ENCODE results near the gene CEND1.
A peak's percentile ranks its signal among the peaks of the same experiment; 100 is the strongest.

The CEND1 gene

GRCh38 chr11:831118-831864 is 41.4 kb upstream of the CEND1 start:
- H2AFZ ChIP-seq (ENCODE audit: low read depth, low read length): no peak overlapping the region
- H3K4me3 ChIP-seq (ENCODE audit: low read length): peak overlapping the region; percentile 93; the same call in 1 of the 2 replicates
- no peaks in the 10 kb centered on the region for H3K27me3 ChIP-seq (ENCODE audit: low read depth, low read length)
- H4K20me1 ChIP-seq (ENCODE audit: insufficient read depth, low read length): peaks cover 8% of the 10 kb centered on the region; the same call in 1 of the 2 replicates
- no peak overlapping the region for H3K27ac ChIP-seq (ENCODE audit: low read length)
- H3K9me3 ChIP-seq (ENCODE audit: insufficient read depth, low read length): no peaks in the 10 kb centered on the region
- no peak overlapping the region for H3K4me2 ChIP-seq (ENCODE audit: low read length)
- no peaks in the 10 kb centered on the region for H3K36me3 ChIP-seq (replicated peaks; ENCODE audit: low read depth, low read length)
- peaks cover 9% of the 10 kb centered on the region for H3K79me2 ChIP-seq (ENCODE audit: low read length)
- TF ChIP-seq EZH2phosphoT487 (IDR thresholded peaks at IDR 0.05; ENCODE audit: low read depth) (no peak), CTCF (IDR thresholded peaks at IDR 0.05; ENCODE audit: low read depth, low read length) (no peak)
- H3K4me1 ChIP-seq (ENCODE audit: low read length): peaks cover 38% of the 10 kb centered on the region
- H3K9ac ChIP-seq (ENCODE audit: low read length): no peak overlapping the region

GRCh38 chr11:830295-831117 is 40.6 kb upstream of the CEND1 start:
- TF ChIP-seq CTCF (IDR thresholded peaks at IDR 0.05; ENCODE audit: low read depth, low read length) (no peak), EZH2phosphoT487 (IDR thresholded peaks at IDR 0.05; ENCODE audit: low read depth) (no peak)
- no peak overlapping the region for H2AFZ ChIP-seq (ENCODE audit: low read depth, low read length)
- H3K27me3 ChIP-seq (ENCODE audit: low read depth, low read length): no peaks in the 10 kb centered on the region
- no peaks in the 10 kb centered on the region for H3K9me3 ChIP-seq (ENCODE audit: insufficient read depth, low read length)
- H3K4me3 ChIP-seq (ENCODE audit: low read length): no peak overlapping the region
- peaks cover 8% of the 10 kb centered on the region; the same call in 1 of the 2 replicates for H4K20me1 ChIP-seq (ENCODE audit: insufficient read depth, low read length)
- H3K9ac ChIP-seq (ENCODE audit: low read length): no peak overlapping the region
- H3K79me2 ChIP-seq (ENCODE audit: low read length): peaks cover 9% of the 10 kb centered on the region
- H3K27ac ChIP-seq (ENCODE audit: low read length): no peak overlapping the region
- peaks cover 46% of the 10 kb centered on the region for H3K4me1 ChIP-seq (ENCODE audit: low read length)
- H3K4me2 ChIP-seq (ENCODE audit: low read length): no peak overlapping the region
- H3K36me3 ChIP-seq (replicated peaks; ENCODE audit: low read depth, low read length): no peaks in the 10 kb centered on the region

- H3K4me2 ChIP-seq (ENCODE audit: low read length): peak overlapping the region; percentile 66
Observed at GRCh38 chr11:829847-830294, 40.0 kb upstream of the CEND1 start.

More at GRCh38 chr11:829847-830294, 40.0 kb upstream of the CEND1 start:
- Histone ChIP-seq H3K36me3 (replicated peaks; ENCODE audit: low read depth, low read length) (peaks cover 4% of the 10 kb centered on the region), H3K9ac (ENCODE audit: low read length) (no peak overlapping the region), H3K27ac (ENCODE audit: low read length) (no peak overlapping the region), H3K4me3 (ENCODE audit: low read length) (peak overlapping the region; percentile 52), H3K79me2 (ENCODE audit: low read length) (peaks cover 9% of the 10 kb centered on the region), H4K20me1 (ENCODE audit: insufficient read depth, low read length) (peaks cover 6% of the 10 kb centered on the region; the same call in 1 of the 2 replicates), H2AFZ (ENCODE audit: low read depth, low read length) (no peak overlapping the region), H3K4me1 (ENCODE audit: low read length) (peaks cover 46% of the 10 kb centered on the region), H3K27me3 (ENCODE audit: low read depth, low read length) (no peaks in the 10 kb centered on the region), H3K9me3 (ENCODE audit: insufficient read depth, low read length) (no peaks in the 10 kb centered on the region)
- no peak for TF ChIP-seq EZH2phosphoT487 (IDR thresholded peaks at IDR 0.05; ENCODE audit: low read depth)
- TF ChIP-seq CTCF (IDR thresholded peaks at IDR 0.05; ENCODE audit: low read depth, low read length): no peak
